ENCODE data around the gene NUTF2.

DNA sequence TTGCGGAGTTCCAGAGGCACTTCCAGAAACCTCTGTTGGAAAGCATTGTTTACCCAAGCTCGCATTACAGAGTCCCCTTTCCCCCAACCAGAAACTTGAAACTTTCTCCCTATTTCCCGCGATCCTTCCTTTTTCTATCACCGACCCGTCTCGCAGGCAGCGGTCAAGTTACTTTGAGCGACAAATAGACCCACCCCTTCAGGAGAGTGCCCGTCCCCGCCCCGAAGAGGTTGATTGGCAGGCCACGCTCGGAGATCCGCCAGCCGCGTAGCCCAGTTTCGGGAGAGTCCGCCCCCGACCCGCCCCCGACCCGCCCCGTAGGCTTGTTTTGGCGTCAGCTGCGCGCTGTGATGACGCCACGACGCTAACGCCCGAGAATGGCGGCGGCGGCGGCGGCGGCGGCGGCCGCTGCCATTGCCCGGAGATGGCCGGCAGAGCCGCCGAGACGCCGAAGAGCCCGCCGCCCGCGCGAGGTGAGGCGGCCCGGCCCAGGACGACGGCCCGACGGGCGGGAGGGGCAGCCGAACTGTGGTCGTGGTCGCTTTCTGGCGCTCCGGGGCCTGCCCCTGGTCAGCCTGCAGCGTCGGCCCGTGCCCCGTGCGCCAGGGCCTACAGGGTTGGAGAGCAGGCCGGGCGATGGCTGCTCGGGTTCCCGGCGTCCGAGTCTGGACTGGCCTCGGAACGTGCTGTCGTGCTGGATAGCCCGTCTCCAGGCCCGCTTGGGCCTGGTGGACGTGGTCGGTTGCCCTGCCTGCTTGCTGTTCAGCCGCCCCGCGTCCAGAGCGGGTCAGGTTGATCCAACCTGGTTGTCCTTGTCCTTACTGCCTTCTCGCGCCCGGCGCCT, 46.4 kb downstream of the NUTF2 start, which contains the start of gene PSKH1:
- TF ChIP-seq, protein P1, sequence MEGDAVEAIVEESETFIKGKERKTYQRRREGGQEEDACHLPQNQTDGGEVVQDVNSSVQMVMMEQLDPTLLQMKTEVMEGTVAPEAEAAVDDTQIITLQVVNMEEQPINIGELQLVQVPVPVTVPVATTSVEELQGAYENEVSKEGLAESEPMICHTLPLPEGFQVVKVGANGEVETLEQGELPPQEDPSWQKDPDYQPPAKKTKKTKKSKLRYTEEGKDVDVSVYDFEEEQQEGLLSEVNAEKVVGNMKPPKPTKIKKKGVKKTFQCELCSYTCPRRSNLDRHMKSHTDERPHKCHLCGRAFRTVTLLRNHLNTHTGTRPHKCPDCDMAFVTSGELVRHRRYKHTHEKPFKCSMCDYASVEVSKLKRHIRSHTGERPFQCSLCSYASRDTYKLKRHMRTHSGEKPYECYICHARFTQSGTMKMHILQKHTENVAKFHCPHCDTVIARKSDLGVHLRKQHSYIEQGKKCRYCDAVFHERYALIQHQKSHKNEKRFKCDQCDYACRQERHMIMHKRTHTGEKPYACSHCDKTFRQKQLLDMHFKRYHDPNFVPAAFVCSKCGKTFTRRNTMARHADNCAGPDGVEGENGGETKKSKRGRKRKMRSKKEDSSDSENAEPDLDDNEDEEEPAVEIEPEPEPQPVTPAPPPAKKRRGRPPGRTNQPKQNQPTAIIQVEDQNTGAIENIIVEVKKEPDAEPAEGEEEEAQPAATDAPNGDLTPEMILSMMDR (IDR thresholded peaks at IDR 0.05), result no peak
- TF ChIP-seq EZH2 (IDR thresholded peaks at IDR 0.05; ENCODE audit: borderline replicate concordance, insufficient read depth, low read depth, low read length, poor library complexity, severe bottlenecking), result no peak
